Keratinocyte (primary cell): Measurements from ENCODE around the gene CCNYL1. TPM values are rescaled to one million over a fixed set of nuclear protein-coding genes. Genes with fewer than 3 reads are reported as not detected.

Experiments
- DNase-seq: peaks from one replicate; pipeline ENCODE4 v3.0.0-alpha.2; 2011; ENCODE audit warnings: low read depth, missing footprints, low spot score
- FAIRE-seq: peaks from 2 replicates; lab custom pipeline; 2011; peaks lifted over from hg19 to GRCh38; lab: Jason Lieb, UNC
- H2AFZ ChIP-seq: 2 replicates; pipeline ENCODE4 v1.6.0; 2012; ENCODE audit warnings: low read length, control low read depth, inconsistent platforms; ENCODE audit not compliant: control insufficient read depth
- H3K27ac ChIP-seq: 2 replicates; pipeline ENCODE4 v1.5.1; 2011; ENCODE audit warnings: low read length; ENCODE audit not compliant: control insufficient read depth, insufficient read depth
- H3K27me3 ChIP-seq: 3 replicates; pipeline ENCODE4 v1.6.0; 2011; ENCODE audit warnings: low read length; ENCODE audit not compliant: control insufficient read depth, insufficient read depth; ENCODE audit errors: extremely low read depth
- H3K36me3 ChIP-seq, 2 experiments: 2 replicates in 1 of 2; 3 replicates in 1 of 2; pipeline ENCODE4 v1.5.1; 2011; ENCODE audit warnings: low read length in 2 of 2, mild to moderate bottlenecking in 1 of 2; ENCODE audit not compliant: control insufficient read depth in 2 of 2, insufficient read depth in 2 of 2; ENCODE audit errors: extremely low read depth in 1 of 2
- H3K4me1 ChIP-seq: 3 replicates; pipeline ENCODE4 v1.5.1; 2011; ENCODE audit warnings: low read length; ENCODE audit not compliant: control insufficient read depth, insufficient read depth; ENCODE audit errors: extremely low read depth
- H3K4me2 ChIP-seq: 3 replicates; pipeline ENCODE4 v1.6.0; 2011; ENCODE audit warnings: low read depth, low read length; ENCODE audit not compliant: control insufficient read depth, insufficient read depth; ENCODE audit errors: extremely low read depth
- H3K4me3 ChIP-seq, 3 experiments: fragments of 200-600 bp in 1 of 3; sonication (generic) in 1 of 3; 2 replicates in 2 of 3; 3 replicates in 1 of 3; pipeline ENCODE4 v1.5.1; 2011 to 2016; ENCODE audit warnings: low read length in 3 of 3, mild to moderate bottlenecking in 3 of 3, control low read depth in 2 of 3, inconsistent platforms in 1 of 3, low read depth in 1 of 3, mixed read lengths in 1 of 3, mixed run types in 1 of 3, moderate library complexity in 1 of 3; ENCODE audit not compliant: control insufficient read depth in 2 of 3, insufficient read depth in 2 of 3; ENCODE audit errors: extremely low read depth in 1 of 3
- H3K79me2 ChIP-seq: 2 replicates; pipeline ENCODE4 v1.6.0; 2012; ENCODE audit warnings: low read length; ENCODE audit not compliant: control insufficient read depth, insufficient read depth
- H3K9ac ChIP-seq: 3 replicates; pipeline ENCODE4 v1.6.0; 2011; ENCODE audit warnings: low read length; ENCODE audit not compliant: control insufficient read depth, insufficient read depth; ENCODE audit errors: extremely low read depth
- H3K9me1 ChIP-seq: 3 replicates; pipeline ENCODE4 v1.6.0; 2011; ENCODE audit warnings: low read length; ENCODE audit not compliant: control insufficient read depth, insufficient read depth; ENCODE audit errors: extremely low read depth
- H3K9me3 ChIP-seq: 2 replicates; pipeline ENCODE4 v1.5.1; 2012; ENCODE audit warnings: low read depth, low read length; ENCODE audit not compliant: control insufficient read depth
- H4K20me1 ChIP-seq: 3 replicates; pipeline ENCODE4 v1.6.0; 2011; ENCODE audit warnings: low read length; ENCODE audit not compliant: control insufficient read depth, insufficient read depth; ENCODE audit errors: extremely low read depth
- EZH2 ChIP-seq: IDR thresholded peaks from one replicate; pipeline ENCODE4 v1.6.1; 2012; ENCODE audit warnings: inconsistent platforms, mild to moderate bottlenecking, low read length, moderate library complexity
- dilution Hi-C: fragments of 300-500 bp; cut with MboI; formaldehyde crosslinking; loops from one replicate; pipeline ENCODE4 v1.7.0; 2020; ENCODE audit warnings: low sequenced_read_pairs; ENCODE audit not compliant: extremely low pct_ligation_motif_present
- polyA plus RNA-seq, 5 experiments: library from polyadenylated mRNA; depleted of rRNA in 3 of 5; stranded (reverse) in 3 of 5; stranded (forward) in 1 of 5; unstranded in 1 of 5; fragments of >200 nt; gene quantifications; 1 replicate in 1 of 5; 2 replicates in 3 of 5; 3 replicates in 1 of 5; pipeline versions ENCODE4 v1.2.1 to v1.2.3, GENCODE V29; 2011 to 2012; ENCODE audit warnings: missing spikeins in 2 of 5, low read depth in 1 of 5, low replicate concordance in 1 of 5
- TF ChIP-seq, protein P1 (sequence below), 3 experiments: IDR thresholded peaks in 1 of 3; conservative IDR thresholded peaks in 1 of 3; optimal IDR thresholded peaks in 1 of 3; 2 replicates in 2 of 3; 3 replicates in 1 of 3; pipeline versions ENCODE3 to v1.5.1; 2011; ENCODE audit warnings: low read length in 3 of 3, mild to moderate bottlenecking in 3 of 3, moderate library complexity in 2 of 3, control low read depth in 1 of 3, inconsistent platforms in 1 of 3; ENCODE audit not compliant: insufficient read depth in 2 of 3; ENCODE audit errors: extremely low read depth in 1 of 3

CCNYL1 gene
- polyA plus RNA-seq, 1 donor (not counting 4 experiments of a cell fraction or from before 2014, with no cell fraction given): 29.9 TPM

DNA sequence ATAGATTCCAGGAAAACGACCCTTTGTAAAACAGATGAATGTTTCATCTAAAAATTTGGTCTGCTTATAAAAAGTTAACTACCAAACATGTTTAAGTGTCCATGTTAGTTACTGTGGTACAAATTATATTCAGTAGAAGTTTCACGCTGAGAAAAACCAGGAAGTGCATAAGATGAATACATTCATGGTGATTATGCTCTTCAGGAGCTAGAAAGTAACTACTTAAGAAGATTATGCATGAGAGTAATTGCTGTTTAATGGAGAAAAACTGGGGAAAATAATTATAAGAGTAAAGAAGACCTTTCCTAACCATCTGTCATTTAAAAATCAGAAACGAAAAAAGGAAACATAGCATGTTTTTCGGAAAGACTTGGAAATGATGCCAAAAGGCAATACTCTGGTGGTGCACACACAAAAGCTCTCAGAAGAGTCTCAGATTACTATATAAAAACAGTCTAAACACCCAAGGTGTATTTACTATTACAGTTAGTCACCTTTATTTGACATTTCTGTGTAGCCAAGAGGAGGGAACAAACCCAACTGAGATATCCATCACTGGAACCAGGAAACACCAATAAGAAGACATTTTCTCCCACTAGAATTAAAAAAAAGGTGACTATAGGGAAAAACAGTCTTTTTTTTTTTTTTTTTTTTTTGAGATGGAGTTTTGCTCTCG lies 47.4 kb upstream of the CCNYL1 start:
- H3K4me1 ChIP-seq: no peaks in the 10 kb centered on the region
- no peaks in the 10 kb centered on the region for H3K79me2 ChIP-seq
- no peak overlapping the region for H2AFZ ChIP-seq
- dilution Hi-C loops: no loop called here
- no peak overlapping the region for H3K4me3 ChIP-seq
- H3K27me3 ChIP-seq: no peaks in the 10 kb centered on the region
- H3K27ac ChIP-seq: no peak overlapping the region
- no peaks in the 10 kb centered on the region for H3K9me3 ChIP-seq
- H3K36me3 ChIP-seq: no peaks in the 10 kb centered on the region
- DNase-seq (no peak), FAIRE-seq (no peak)
- H3K9ac ChIP-seq: no peak overlapping the region
- H3K4me2 ChIP-seq: no peak overlapping the region
- H3K9me1 ChIP-seq: no peaks in the 10 kb centered on the region
- H4K20me1 ChIP-seq: no peaks in the 10 kb centered on the region
- no peak for TF ChIP-seq EZH2
- TF ChIP-seq, protein P1, sequence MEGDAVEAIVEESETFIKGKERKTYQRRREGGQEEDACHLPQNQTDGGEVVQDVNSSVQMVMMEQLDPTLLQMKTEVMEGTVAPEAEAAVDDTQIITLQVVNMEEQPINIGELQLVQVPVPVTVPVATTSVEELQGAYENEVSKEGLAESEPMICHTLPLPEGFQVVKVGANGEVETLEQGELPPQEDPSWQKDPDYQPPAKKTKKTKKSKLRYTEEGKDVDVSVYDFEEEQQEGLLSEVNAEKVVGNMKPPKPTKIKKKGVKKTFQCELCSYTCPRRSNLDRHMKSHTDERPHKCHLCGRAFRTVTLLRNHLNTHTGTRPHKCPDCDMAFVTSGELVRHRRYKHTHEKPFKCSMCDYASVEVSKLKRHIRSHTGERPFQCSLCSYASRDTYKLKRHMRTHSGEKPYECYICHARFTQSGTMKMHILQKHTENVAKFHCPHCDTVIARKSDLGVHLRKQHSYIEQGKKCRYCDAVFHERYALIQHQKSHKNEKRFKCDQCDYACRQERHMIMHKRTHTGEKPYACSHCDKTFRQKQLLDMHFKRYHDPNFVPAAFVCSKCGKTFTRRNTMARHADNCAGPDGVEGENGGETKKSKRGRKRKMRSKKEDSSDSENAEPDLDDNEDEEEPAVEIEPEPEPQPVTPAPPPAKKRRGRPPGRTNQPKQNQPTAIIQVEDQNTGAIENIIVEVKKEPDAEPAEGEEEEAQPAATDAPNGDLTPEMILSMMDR (optimal IDR thresholded peaks at IDR 0.05 in 1 of 3, IDR thresholded peaks at IDR 0.05 in 1 of 3, conservative IDR thresholded peaks at IDR 0.05 in 1 of 3; ENCODE audit: extremely low read depth in 1 of 3, insufficient read depth in 2 of 3, low read length in 3 of 3): no peak

DNA sequence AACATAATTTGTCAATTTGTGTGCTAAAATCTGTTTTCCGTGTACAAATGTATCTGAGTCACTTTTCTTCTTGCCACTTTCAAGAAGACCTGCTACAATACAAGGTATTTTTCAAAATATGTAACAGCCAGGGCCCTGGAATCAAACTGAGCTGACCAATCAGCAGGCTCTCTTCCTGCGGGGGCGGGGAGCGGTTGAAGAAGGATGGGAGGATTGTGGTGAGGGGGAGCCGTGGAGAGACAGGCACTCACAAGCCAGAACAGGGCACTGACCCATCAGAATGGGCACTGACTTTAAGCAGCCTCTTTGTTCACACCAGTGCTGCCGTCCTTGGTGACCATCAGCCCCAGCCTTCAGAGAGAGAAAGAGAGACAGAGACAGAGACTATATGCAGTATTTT lies 40.6 kb upstream of the CCNYL1 start:
- Histone ChIP-seq H3K4me3 (no peak overlapping the region), H2AFZ (no peak overlapping the region), H3K9ac (no peak overlapping the region), H4K20me1 (no peaks in the 10 kb centered on the region), H3K4me1 (no peaks in the 10 kb centered on the region), H3K27me3 (no peaks in the 10 kb centered on the region), H3K4me2 (no peak overlapping the region), H3K79me2 (no peaks in the 10 kb centered on the region), H3K27ac (no peak overlapping the region), H3K36me3 (no peaks in the 10 kb centered on the region), H3K9me1 (no peaks in the 10 kb centered on the region), H3K9me3 (no peaks in the 10 kb centered on the region)
- TF ChIP-seq, protein P1 (optimal IDR thresholded peaks at IDR 0.05 in 1 of 3, IDR thresholded peaks at IDR 0.05 in 1 of 3, conservative IDR thresholded peaks at IDR 0.05 in 1 of 3; ENCODE audit: extremely low read depth in 1 of 3, insufficient read depth in 2 of 3, low read length in 3 of 3): no peak
- TF ChIP-seq EZH2: no peak
- dilution Hi-C loops: no loop called here
- DNase-seq (no peak), FAIRE-seq (no peak)
